DND-41 (cell line): ENCODE measurements around the gene SPNS3.

ENCODE experiments used
- EZH2 ChIP-seq: IDR thresholded peaks from 3 replicates; pipeline ENCODE4 v1.6.1; 2012; ENCODE audit warnings: borderline replicate concordance, low read depth, mild to moderate bottlenecking, moderate library complexity, low read length, inconsistent platforms; ENCODE audit not compliant: severe bottlenecking
- TF ChIP-seq, protein P1 (sequence below): IDR thresholded peaks from 2 replicates; pipeline ENCODE4 v1.5.1; 2012; ENCODE audit warnings: borderline replicate concordance, low read length, moderate library complexity, mild to moderate bottlenecking; ENCODE audit not compliant: poor library complexity, severe bottlenecking; ENCODE audit errors: extremely low read depth

DNA sequence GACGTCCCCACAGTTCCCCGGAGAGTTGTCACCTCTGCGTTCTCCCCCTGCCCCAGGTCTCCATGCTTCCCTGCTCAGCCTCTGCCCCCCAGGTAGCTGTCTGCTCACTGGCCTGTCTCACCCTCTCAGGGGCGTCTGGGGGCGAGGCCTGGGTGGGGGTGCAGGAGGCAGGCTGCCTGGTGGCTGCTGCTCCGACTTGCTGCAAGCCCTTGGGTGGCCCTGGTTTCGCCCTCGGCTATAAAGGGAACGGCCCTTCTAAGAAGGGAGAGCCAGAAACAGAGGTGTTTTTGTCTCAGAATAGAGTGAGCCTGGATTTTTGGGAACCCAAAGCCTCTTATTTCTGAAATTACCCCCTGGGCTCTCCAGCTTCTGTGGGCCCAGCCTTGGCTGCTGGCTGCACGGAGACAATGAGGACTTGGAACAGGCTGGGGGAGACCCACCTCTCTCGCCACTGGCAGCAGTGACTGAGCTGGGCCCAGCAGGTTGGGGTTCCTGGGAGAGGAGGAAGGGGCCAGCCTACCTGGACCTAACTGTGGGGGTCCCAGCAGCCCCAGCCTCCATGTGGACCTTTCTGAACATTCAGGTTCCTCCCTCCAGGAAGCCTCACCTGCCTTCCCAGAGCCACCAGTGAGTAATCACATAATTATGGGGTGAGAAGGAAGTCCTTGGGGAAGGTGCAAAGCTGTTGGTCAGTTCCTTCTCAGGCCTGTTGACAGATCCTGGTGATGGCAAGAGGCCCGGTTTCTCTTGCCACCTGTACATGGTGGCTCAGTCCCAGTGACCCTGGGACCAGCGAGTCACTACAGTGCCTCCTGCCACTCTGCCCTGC, 49.5 kb downstream of the SPNS3 start:
- TF ChIP-seq EZH2: no peak
- TF ChIP-seq, protein P1, sequence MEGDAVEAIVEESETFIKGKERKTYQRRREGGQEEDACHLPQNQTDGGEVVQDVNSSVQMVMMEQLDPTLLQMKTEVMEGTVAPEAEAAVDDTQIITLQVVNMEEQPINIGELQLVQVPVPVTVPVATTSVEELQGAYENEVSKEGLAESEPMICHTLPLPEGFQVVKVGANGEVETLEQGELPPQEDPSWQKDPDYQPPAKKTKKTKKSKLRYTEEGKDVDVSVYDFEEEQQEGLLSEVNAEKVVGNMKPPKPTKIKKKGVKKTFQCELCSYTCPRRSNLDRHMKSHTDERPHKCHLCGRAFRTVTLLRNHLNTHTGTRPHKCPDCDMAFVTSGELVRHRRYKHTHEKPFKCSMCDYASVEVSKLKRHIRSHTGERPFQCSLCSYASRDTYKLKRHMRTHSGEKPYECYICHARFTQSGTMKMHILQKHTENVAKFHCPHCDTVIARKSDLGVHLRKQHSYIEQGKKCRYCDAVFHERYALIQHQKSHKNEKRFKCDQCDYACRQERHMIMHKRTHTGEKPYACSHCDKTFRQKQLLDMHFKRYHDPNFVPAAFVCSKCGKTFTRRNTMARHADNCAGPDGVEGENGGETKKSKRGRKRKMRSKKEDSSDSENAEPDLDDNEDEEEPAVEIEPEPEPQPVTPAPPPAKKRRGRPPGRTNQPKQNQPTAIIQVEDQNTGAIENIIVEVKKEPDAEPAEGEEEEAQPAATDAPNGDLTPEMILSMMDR: no peak
